Upper lobe of right lung (tissue), 1 donor: Measurements from ENCODE around the gene ARHGAP6. TPM values are rescaled to one million over a fixed set of nuclear protein-coding genes. Genes with fewer than 3 reads are reported as not detected.

Experiments
- ATAC-seq: fragments of 200-7000 bp; cut with Tn5 transposase; one replicate; pipeline ENCODE4 v1.9.1; 2020; ENCODE audit warnings: mild to moderate bottlenecking, moderate library complexity
- DNase-seq: peaks from one replicate; pipeline ENCODE4 v3.0.0-alpha.2; 2020
- H3K27ac ChIP-seq: fragments of 200-600 bp; one replicate; pipeline ENCODE4 v1.8.0; 2022
- H3K27me3 ChIP-seq: fragments of 200-600 bp; one replicate; pipeline ENCODE4 v1.8.0; 2022; ENCODE audit warnings: mild to moderate bottlenecking
- H3K36me3 ChIP-seq: fragments of 200-600 bp; one replicate; pipeline ENCODE4 v1.8.0; 2022
- H3K4me1 ChIP-seq: fragments of 200-600 bp; one replicate; pipeline ENCODE4 v1.8.0; 2022
- H3K4me3 ChIP-seq: fragments of 200-600 bp; one replicate; pipeline ENCODE4 v1.8.0; 2022; ENCODE audit warnings: mild to moderate bottlenecking
- H3K9me3 ChIP-seq: fragments of 200-600 bp; one replicate; pipeline ENCODE4 v1.8.0; 2022
- intact Hi-C: fragments of 100-400 bp; cut with DNase I; formaldehyde crosslinking; loops from one replicate; pipeline ENCODE4 v1.11.0; 2022
- total RNA-seq: library from RNA; stranded (reverse); fragmentation: NEBNext Ultra II Directional; extraction: Animal tissue kit (Norgen Biotek cat#: 25700); gene quantifications from one replicate; pipeline ENCODE4 v1.2.1, GENCODE V29; 2021
- TF ChIP-seq, protein P1 (sequence below): fragments of 200-600 bp; IDR thresholded peaks from one replicate; pipeline ENCODE4 v1.8.0; 2022; ENCODE audit warnings: antibody characterized with exemption
- donor health status: DM: no; HTN: yes; CAD: no; lungs with severe emphysema.

Gene ARHGAP6
- total RNA-seq, 1 donor from 2014 or later, result 17.1 TPM

DNA sequence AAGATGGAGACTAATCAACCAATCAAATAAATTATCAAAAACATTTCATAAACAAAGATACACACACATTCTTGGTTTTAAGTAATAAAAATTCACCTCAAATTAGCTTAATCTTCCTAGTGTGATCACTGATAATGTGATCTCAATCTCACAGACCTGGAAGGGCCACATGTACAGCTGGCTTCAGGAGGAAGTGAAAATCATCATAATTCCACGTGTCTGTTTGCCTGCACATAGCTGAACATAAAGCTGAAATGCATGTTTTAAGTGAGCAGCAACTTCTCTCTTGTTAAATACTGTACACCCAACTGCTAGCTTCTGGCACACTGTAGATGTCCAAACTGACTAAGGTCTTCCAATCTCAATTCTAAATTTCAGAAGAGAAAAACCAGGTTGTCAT is 53.8 kb downstream of the ARHGAP6 start:
- no peak for DNase-seq
- Histone ChIP-seq H3K4me3 (no peak overlapping the region), H3K4me1 (no peaks in the 10 kb centered on the region), H3K27ac (no peak overlapping the region), H3K27me3 (no peaks in the 10 kb centered on the region), H3K9me3 (no peaks in the 10 kb centered on the region), H3K36me3 (no peaks in the 10 kb centered on the region)
- TF ChIP-seq, protein P1, sequence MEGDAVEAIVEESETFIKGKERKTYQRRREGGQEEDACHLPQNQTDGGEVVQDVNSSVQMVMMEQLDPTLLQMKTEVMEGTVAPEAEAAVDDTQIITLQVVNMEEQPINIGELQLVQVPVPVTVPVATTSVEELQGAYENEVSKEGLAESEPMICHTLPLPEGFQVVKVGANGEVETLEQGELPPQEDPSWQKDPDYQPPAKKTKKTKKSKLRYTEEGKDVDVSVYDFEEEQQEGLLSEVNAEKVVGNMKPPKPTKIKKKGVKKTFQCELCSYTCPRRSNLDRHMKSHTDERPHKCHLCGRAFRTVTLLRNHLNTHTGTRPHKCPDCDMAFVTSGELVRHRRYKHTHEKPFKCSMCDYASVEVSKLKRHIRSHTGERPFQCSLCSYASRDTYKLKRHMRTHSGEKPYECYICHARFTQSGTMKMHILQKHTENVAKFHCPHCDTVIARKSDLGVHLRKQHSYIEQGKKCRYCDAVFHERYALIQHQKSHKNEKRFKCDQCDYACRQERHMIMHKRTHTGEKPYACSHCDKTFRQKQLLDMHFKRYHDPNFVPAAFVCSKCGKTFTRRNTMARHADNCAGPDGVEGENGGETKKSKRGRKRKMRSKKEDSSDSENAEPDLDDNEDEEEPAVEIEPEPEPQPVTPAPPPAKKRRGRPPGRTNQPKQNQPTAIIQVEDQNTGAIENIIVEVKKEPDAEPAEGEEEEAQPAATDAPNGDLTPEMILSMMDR, result no peak
- intact Hi-C loops, result no loop called here
- no peak for ATAC-seq

DNA sequence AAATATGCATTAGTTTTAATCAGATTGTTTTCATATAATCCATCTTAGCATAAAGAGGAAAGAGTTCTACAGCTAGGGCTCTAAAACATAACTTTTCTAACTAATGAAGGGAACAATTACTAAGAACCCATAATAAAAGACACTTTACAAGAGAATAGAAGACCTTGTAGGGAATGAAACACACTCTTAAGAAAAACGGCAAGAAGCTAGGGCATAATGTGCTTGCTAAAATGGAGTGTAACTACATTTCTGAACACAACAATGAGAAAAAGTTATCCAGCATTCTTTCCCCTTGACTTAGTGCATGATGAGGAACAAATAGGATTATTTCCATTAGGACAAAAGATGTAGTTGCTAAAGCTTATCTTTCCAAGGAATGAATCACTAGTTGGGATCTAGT is 54.6 kb downstream of the ARHGAP6 start:
- no peak for ATAC-seq
- no peaks in the 10 kb centered on the region for H3K4me1 ChIP-seq
- H3K27me3 ChIP-seq, result no peaks in the 10 kb centered on the region
- no peaks in the 10 kb centered on the region for H3K36me3 ChIP-seq
- no peaks in the 10 kb centered on the region for H3K9me3 ChIP-seq
- H3K4me3 ChIP-seq, result no peak overlapping the region
- TF ChIP-seq, protein P1, result no peak
- no peak overlapping the region for H3K27ac ChIP-seq
- DNase-seq, result no peak
- intact Hi-C loops, result no loop called here

DNA sequence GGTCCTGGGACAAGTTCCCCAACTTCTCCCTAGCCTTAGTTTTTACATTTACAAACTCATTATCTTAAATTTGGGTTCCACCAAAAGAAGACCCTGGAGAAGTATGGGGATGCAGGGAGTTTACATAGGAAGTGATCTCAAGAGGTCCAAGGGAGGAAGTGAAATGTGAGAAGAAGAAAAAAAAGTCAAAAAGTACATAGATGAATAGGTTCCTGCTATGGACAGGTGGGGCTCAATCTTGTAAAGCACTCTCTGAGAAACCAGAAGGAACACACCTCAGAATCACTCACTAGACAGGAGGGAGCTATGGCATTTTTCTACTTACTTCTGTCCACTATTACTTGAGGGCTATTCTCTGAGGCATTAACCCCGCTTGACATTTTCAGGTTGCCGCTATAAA is 56.6 kb downstream of the ARHGAP6 start:
- Histone ChIP-seq H3K9me3 (no peaks in the 10 kb centered on the region), H3K36me3 (no peaks in the 10 kb centered on the region), H3K4me3 (no peak overlapping the region), H3K27me3 (no peaks in the 10 kb centered on the region), H3K27ac (no peak overlapping the region), H3K4me1 (no peaks in the 10 kb centered on the region)
- intact Hi-C loops, result no loop called here
- DNase-seq, result no peak
- ATAC-seq, result no peak
- TF ChIP-seq, protein P1, result no peak

DNA sequence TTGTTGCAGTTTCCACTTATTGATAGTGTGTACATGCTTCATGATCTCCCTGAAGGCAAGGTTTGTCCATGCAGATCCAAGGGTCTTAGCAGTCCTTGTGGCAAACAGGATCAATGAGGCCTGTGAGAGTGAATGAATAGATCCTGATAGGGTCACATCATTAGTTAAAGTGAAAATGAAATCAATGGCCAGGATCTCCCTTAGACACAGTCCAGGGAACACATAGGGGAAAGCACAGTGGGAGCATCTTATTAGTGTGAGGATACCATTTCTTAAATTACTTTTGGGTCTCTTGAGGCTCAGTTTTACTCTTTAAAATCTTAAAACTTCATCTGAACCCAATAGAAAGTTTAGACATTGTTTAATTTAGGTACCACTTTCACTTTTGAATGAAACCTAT is 59.3 kb downstream of the ARHGAP6 start:
- Histone ChIP-seq H3K36me3 (no peaks in the 10 kb centered on the region), H3K27me3 (no peaks in the 10 kb centered on the region), H3K4me1 (no peaks in the 10 kb centered on the region), H3K4me3 (no peak overlapping the region), H3K9me3 (no peaks in the 10 kb centered on the region), H3K27ac (no peak overlapping the region)
- intact Hi-C loops, result no loop called here
- TF ChIP-seq, protein P1, result no peak
- DNase-seq (no peak), ATAC-seq (no peak)

DNA sequence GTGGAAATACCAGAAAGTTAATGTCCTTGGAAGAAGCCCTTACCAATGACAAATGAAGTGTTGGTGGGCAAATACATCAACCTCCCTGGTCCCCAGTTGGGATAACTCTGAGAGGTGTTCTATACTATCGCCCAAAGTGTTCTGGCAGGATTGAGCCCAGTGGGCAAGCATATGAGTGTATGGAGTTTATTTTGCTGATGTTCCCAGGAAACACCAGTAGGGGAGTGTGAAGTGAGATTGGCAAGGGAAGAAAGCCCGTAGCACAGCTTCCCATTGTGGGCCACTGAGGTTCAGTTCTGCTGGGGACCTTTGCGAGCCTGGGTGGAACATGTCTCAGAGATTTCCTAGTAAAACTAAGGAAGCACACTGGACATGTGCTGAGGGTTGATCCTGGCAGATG is 65.1 kb downstream of the ARHGAP6 start:
- H3K4me1 ChIP-seq, result no peaks in the 10 kb centered on the region
- DNase-seq (no peak), ATAC-seq (no peak)
- TF ChIP-seq, protein P1, result no peak
- intact Hi-C loops, result no loop called here
- H3K27ac ChIP-seq, result no peak overlapping the region
- H3K36me3 ChIP-seq, result no peaks in the 10 kb centered on the region
- H3K4me3 ChIP-seq, result no peak overlapping the region
- H3K9me3 ChIP-seq, result no peaks in the 10 kb centered on the region
- no peaks in the 10 kb centered on the region for H3K27me3 ChIP-seq

DNA sequence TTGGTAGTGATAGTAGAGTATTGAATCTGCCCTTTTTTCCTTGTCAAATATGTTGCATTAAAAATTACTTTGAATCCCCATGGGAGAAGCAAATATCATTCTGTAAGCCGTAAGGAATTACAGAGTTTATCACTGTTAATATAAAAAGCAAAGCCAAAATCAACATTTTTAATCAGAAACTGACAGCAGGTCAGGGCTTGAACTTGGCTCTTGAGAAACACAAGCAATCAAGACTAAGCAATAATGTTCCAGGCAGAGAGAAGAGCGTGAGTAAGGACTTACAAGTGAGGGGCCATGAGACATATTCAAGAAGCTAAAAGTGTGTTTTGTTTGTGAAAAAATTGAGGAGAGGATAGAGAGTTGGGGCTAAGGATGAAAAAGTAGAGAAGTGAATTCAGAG is 68.2 kb downstream of the ARHGAP6 start:
- Histone ChIP-seq H3K27me3 (no peaks in the 10 kb centered on the region), H3K36me3 (no peaks in the 10 kb centered on the region), H3K27ac (no peak overlapping the region), H3K9me3 (no peaks in the 10 kb centered on the region), H3K4me3 (no peak overlapping the region), H3K4me1 (no peaks in the 10 kb centered on the region)
- intact Hi-C loops, result no loop called here
- DNase-seq (no peak), ATAC-seq (no peak)
- TF ChIP-seq, protein P1, result no peak
